GM10266 (cell line): ENCODE results near the gene TRMT2A.

ENCODE experiments used
- DNase-seq: peaks from one replicate; pipeline ENCODE4 v3.0.0; 2012; ENCODE audit errors: extremely low spot score
- TF ChIP-seq, protein P1 (sequence below): IDR thresholded peaks from 2 replicates; pipeline ENCODE4 v1.5.1; 2012; ENCODE audit warnings: mild to moderate bottlenecking, low read depth; ENCODE audit not compliant: control insufficient read depth, insufficient read depth; ENCODE audit errors: missing control alignments

The TRMT2A gene

DNA sequence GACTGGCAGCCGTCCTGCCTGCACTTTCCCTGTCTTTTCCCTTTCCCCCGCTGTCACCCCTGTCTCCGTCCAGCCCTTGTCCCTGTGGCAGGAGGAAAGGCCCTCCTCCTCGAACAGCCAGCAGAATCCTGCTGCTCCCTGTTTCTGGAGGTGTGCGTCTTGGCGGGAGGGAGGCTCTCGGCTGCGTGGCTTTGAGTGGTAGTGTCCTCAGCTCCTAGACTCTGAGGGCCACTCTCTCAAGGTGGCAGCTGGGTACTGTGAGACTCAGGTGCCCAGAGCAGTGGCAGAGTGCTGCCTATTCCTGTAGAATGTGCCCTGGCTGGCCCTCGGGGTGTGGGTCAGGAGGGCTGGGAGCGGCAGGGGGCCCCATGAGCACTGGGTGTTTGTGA, 10.2 kb downstream of the TRMT2A start:
- no peak for DNase-seq
- TF ChIP-seq, protein P1, sequence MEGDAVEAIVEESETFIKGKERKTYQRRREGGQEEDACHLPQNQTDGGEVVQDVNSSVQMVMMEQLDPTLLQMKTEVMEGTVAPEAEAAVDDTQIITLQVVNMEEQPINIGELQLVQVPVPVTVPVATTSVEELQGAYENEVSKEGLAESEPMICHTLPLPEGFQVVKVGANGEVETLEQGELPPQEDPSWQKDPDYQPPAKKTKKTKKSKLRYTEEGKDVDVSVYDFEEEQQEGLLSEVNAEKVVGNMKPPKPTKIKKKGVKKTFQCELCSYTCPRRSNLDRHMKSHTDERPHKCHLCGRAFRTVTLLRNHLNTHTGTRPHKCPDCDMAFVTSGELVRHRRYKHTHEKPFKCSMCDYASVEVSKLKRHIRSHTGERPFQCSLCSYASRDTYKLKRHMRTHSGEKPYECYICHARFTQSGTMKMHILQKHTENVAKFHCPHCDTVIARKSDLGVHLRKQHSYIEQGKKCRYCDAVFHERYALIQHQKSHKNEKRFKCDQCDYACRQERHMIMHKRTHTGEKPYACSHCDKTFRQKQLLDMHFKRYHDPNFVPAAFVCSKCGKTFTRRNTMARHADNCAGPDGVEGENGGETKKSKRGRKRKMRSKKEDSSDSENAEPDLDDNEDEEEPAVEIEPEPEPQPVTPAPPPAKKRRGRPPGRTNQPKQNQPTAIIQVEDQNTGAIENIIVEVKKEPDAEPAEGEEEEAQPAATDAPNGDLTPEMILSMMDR = no peak

- no peak for DNase-seq
- TF ChIP-seq, protein P1 = no peak
Measured at GRCh38 chr22:20106205-20106848, 10.7 kb downstream of the TRMT2A start.

DNA sequence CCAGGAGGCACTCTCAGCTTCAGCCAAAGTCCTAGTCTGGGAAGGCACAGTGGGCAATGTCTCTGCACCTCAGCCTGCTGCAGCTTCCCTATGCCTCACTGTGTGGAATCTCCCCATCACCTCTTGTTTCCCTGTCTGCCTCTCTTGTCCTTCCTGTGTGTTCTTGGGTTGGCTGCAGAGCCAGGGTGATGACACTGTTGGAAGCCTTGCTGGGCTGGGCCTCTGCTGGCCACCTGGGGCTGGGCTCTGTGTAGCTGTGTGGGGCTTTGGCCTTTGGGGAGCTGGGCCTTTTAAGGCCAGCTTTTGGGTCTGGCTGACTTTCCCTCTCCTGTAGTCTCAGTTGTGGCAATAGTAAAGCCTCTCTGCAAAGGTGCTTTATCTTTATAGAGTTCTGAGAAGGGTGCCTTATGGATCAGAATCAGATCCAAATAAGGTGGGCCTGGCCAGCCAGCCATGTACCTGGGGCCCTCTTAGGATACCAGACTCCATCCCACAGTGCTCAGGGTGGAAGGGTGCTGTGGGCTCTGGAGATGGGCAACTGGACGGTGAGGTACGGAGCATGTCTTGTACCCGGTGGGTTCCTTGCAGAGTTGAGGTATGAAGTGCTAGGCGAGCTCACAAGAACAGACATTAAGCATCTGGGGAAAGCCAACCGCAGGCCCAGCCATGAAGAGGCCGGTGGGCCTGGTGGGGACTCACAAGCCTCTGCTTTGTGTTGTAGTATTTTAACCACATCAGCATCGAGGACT, 11.4 kb downstream of the TRMT2A start:
- TF ChIP-seq, protein P1 = no peak
- no peak for DNase-seq

GRCh38 chr22:20102203-20102780, 14.7 kb downstream of the TRMT2A start:
- TF ChIP-seq, protein P1 = no peak
- DNase-seq = no peak

GRCh38 chr22:20101638-20102037, 15.4 kb downstream of the TRMT2A start:
- no peak for DNase-seq
- TF ChIP-seq, protein P1 = no peak

DNA sequence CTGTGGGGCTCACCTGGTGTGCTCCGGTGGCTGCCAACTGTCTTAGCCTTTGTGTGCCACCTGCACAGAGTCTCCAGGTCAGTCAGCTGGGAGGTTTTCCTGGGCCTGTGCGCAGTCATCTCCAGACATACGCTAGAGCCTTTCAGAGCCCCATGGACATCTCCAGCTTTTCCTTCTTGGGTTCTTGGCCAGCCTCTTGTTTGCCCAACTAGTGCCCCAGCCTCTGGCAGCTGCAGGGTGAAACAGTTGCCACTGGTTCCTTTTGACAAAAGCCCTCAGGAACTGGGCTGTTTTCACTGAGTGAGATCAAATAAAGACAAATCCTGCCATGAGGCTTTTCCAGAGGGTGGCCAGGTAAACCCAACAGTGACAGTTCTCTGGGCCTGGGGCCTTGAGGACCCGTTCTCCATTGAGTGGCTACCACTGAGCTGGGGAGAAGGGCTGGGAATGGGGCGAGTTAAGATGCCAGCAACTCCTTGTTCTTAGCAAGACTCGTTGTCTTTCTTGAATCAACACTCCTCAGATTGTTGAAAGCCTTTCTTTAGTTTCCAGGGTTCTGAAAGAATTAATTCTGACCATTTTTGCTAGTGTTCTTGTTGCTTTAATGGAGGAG, 17.8 kb downstream of the TRMT2A start:
- no peak for DNase-seq
- TF ChIP-seq, protein P1 = no peak
